ENCODE results near the gene CFAP45.

CFAP45 gene

GRCh38 chr1:159845751-159846629, 54.0 kb downstream of the CFAP45 start:
- peaks cover 26% of the 10 kb centered on the region for H3K27me3 Mint-ChIP-seq (ENCODE audit: low read depth)
- no peak for TF ChIP-seq CTCF (IDR thresholded peaks at IDR 0.05; ENCODE audit: unreplicated experiment in 3 of 3)
- H3K27ac Mint-ChIP-seq = peak overlapping the region; percentile 50 to 93 (median 84)
- H3K4me3 Mint-ChIP-seq = peak overlapping the region; percentile 9 to 71 (median 46)
- peaks cover 15% of the 10 kb centered on the region for H3K4me1 Mint-ChIP-seq
- no peaks in the 10 kb centered on the region for H3K9me3 Mint-ChIP-seq
- no peaks in the 10 kb centered on the region for H3K36me3 Mint-ChIP-seq (ENCODE audit: low read depth)

DNA sequence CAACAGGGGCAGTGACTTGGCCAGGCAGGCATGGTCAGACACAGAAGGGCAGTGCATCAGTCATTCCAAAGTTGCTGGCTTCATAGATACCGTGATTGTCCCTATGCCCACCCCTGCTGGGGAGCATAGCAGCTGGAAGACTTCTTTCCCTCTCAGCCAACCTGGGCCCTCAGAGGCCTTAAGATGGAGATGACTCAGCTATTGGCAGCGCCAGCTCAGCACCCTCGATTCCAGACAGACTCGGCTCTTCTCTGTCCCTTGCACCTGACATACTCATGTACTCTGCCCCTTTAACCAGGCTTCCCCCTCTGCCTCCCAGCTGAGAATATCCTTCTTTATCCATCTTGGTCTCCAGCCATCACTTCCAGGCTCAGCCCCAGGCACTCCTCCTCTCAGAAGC, 56.5 kb downstream of the CFAP45 start:
- H3K36me3 Mint-ChIP-seq (ENCODE audit: low read depth) = no peaks in the 10 kb centered on the region
- peak overlapping the region; percentile 45 to 62 (median 47) for H3K27ac Mint-ChIP-seq
- no peak for TF ChIP-seq CTCF (IDR thresholded peaks at IDR 0.05; ENCODE audit: unreplicated experiment in 3 of 3)
- H3K9me3 Mint-ChIP-seq = no peaks in the 10 kb centered on the region
- peaks cover 15% of the 10 kb centered on the region for H3K4me1 Mint-ChIP-seq
- peaks cover 13% of the 10 kb centered on the region for H3K27me3 Mint-ChIP-seq (ENCODE audit: low read depth)
- H3K4me3 Mint-ChIP-seq = no peak overlapping the region

DNA sequence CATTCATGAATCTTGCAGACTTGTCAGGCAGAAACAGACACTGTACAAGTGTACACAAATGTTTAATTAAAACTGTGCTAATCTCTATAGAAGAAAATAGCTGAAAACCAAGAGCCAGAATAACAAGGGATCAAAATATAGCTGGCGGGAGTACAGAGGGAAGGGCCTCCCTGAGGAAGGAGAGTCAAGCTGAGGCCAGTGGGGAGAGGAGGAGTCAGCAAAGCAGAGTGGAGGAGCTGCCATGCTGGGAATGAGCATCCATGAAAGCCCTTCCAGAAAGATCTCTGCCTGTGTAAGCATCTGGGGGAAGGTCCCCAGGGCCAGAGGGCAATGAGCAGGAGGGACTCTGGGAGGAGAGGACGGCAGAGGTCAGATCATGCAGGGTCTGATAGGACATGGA, 58.2 kb downstream of the CFAP45 start:
- peak overlapping the region; percentile 5 to 42 (median 14) for H3K4me3 Mint-ChIP-seq
- H3K9me3 Mint-ChIP-seq = no peaks in the 10 kb centered on the region

DNA sequence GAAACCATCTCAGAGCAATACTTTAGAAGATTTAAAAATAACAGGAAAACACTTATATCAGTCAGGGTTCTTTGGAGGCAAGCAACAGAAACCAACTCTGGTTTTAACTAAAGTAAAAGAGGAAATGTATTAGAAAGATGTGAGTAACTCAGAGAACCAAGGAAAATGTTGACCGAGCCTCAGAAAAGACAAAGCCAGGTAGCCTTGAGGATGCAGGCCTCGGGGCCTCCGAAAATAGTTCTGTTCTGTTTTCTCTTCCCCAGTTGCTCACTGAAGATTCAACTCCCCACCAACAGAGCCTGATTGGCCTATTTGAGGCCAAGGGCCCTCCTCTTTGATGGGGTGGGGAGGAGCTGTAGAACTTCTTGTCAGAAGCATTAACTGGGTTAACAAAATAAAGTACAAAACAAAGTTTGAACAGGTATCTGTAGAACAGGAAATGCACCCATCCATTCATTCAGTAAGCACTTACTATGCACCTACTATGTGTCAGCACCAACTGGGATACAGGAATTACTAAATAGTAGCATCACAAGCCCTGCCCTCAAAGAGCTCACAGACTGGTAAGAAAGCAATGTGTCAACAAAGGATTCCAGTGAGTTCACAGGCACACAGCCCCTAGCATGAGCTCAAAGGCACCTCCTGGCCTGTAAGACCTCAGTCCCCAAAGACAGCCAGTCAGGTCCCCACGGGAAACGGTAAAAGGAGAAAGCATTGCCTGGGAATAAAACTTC, 60.7 kb downstream of the CFAP45 start:
- Mint-ChIP-seq H3K27me3 (ENCODE audit: low read depth) (peaks cover 8% of the 10 kb centered on the region), H3K36me3 (ENCODE audit: low read depth) (no peaks in the 10 kb centered on the region), H3K9me3 (no peaks in the 10 kb centered on the region), H3K4me1 (peaks cover 15% of the 10 kb centered on the region), H3K4me3 (no peak overlapping the region), H3K27ac (peak overlapping the region in 1 of 3 experiments; percentile 37)
- no peak for TF ChIP-seq CTCF (IDR thresholded peaks at IDR 0.05; ENCODE audit: unreplicated experiment in 3 of 3)

More for the DNA sequence above, 58.2 kb downstream of the CFAP45 start:
- H3K36me3 Mint-ChIP-seq (ENCODE audit: low read depth) = no peaks in the 10 kb centered on the region
- TF ChIP-seq CTCF (IDR thresholded peaks at IDR 0.05; ENCODE audit: unreplicated experiment in 3 of 3) = no peak
- H3K27me3 Mint-ChIP-seq (ENCODE audit: low read depth) = peaks cover 13% of the 10 kb centered on the region
- H3K27ac Mint-ChIP-seq = peak overlapping the region; percentile 94 to 99 (median 94)
- H3K4me1 Mint-ChIP-seq = peaks cover 15% of the 10 kb centered on the region

GRCh38 chr1:159838715-159839114, 61.2 kb downstream of the CFAP45 start:
- Mint-ChIP-seq H3K4me3 (no peak overlapping the region), H3K4me1 (peaks cover 13% of the 10 kb centered on the region), H3K27me3 (ENCODE audit: low read depth) (peaks cover 2% of the 10 kb centered on the region)

More at GRCh38 chr1:159838715-159839114, 61.2 kb downstream of the CFAP45 start:
- H3K27ac Mint-ChIP-seq = peak overlapping the region in 1 of 3 experiments; percentile 37
- H3K9me3 Mint-ChIP-seq = no peaks in the 10 kb centered on the region
- no peaks in the 10 kb centered on the region for H3K36me3 Mint-ChIP-seq (ENCODE audit: low read depth)
- TF ChIP-seq CTCF (IDR thresholded peaks at IDR 0.05; ENCODE audit: unreplicated experiment in 3 of 3) = no peak

Measured in nephron (organoid).